HG02588 (cell line): ENCODE data around the gene RHBDF1.
"Not testable (repeated sequence)": the region's sequence is repeated elsewhere in the genome, so short reads cannot be mapped to it uniquely, and the experiment has no call there.

Experiments
- ATAC-seq: cut with Tn5 transposase; IDR thresholded peaks from one replicate; pipeline ENCODE4 v1.9.1; 2021; ENCODE audit warnings: mild to moderate bottlenecking, moderate library complexity; ENCODE audit not compliant: unreplicated experiment

The RHBDF1 gene

GRCh38 chr16:38941-39892 is 33.2 kb downstream of the RHBDF1 start:
- peak; percentile 68 for ATAC-seq

- not testable (repeated sequence) for ATAC-seq
These were observed 34.2 kb downstream of the RHBDF1 start for GRCh38 chr16:38206-38605.

- ATAC-seq = no peak
These were observed 34.9 kb downstream of the RHBDF1 start for GRCh38 chr16:37511-37910.

- ATAC-seq = no peak
These were observed 36.0 kb downstream of the RHBDF1 start for GRCh38 chr16:36336-36984.

GRCh38 chr16:35678-36305 is 36.6 kb downstream of the RHBDF1 start:
- no peak for ATAC-seq

GRCh38 chr16:35011-35677 is 37.3 kb downstream of the RHBDF1 start:
- no peak for ATAC-seq

GRCh38 chr16:34648-34987 is 37.8 kb downstream of the RHBDF1 start:
- ATAC-seq = no peak

GRCh38 chr16:33877-34647 is 38.4 kb downstream of the RHBDF1 start:
- ATAC-seq = no peak

GRCh38 chr16:33154-33876 is 39.1 kb downstream of the RHBDF1 start:
- not testable (repeated sequence) for ATAC-seq

- ATAC-seq = not testable (repeated sequence)
These were observed 41.8 kb downstream of the RHBDF1 start for GRCh38 chr16:30627-31026.

GRCh38 chr16:25926-26348 is 46.5 kb downstream of the RHBDF1 start:
- not testable (repeated sequence) for ATAC-seq

- ATAC-seq = not testable (repeated sequence)
These were observed 48.3 kb downstream of the RHBDF1 start for GRCh38 chr16:24151-24550.

GRCh38 chr16:20886-21285 is 51.5 kb downstream of the RHBDF1 start:
- not testable (repeated sequence) for ATAC-seq

GRCh38 chr16:17062-17765 is 55.2 kb downstream of the RHBDF1 start:
- ATAC-seq = not testable (repeated sequence)

GRCh38 chr16:10772-11171 is 61.7 kb downstream of the RHBDF1 start:
- ATAC-seq = not testable (repeated sequence)

GRCh38 chr16:9903-10665 is 62.3 kb downstream of the RHBDF1 start:
- ATAC-seq = no peak
